Panc1 (cell line): ENCODE measurements around the gene SEPHS2. TPM values are rescaled to one million over a fixed set of nuclear protein-coding genes. Genes with fewer than 3 reads are reported as not detected.

Source experiments
- ATAC-seq: fragments of 200-7000 bp; cut with Tn5 transposase; 2 replicates; pipeline ENCODE4 v1.9.1; 2020; ENCODE audit warnings: mild to moderate bottlenecking, moderate library complexity
- BruUV-seq: library from RNA; stranded (reverse); fragments of 400-500 nt; replicated peaks from 2 replicates; lab custom pipeline; 2021; lab: Mats Ljungman, UMichigan
- CTCF ChIA-PET: fragments of 300-600 bp; sonication (Branson Sonifier 250); formaldehyde crosslinking; loops from one replicate; lab custom pipeline; 2022; ENCODE audit warnings: antibody characterized with exemption; lab: Charles Lee
- POLR2A ChIA-PET: fragments of 300-600 bp; sonication (Branson Sonifier 250); formaldehyde crosslinking; loops from one replicate; lab custom pipeline; 2022; ENCODE audit warnings: antibody characterized with exemption; lab: Charles Lee
- DNase-seq: peaks from one replicate; pipeline ENCODE4 v3.0.0-alpha.2; 2010; ENCODE audit warnings: low read depth, low spot score
- H3K27ac ChIP-seq: 2 replicates; pipeline ENCODE4 v1.5.1; 2011; ENCODE audit warnings: mild to moderate bottlenecking, low read length, inconsistent platforms
- H3K27me3 ChIP-seq: fragments of 200-500 bp; sonication (Bioruptor generic); 2 replicates; pipeline ENCODE4 v1.6.0; 2014; ENCODE audit warnings: low read length, inconsistent platforms; ENCODE audit not compliant: control insufficient read depth, insufficient read depth
- H3K36me3 ChIP-seq: fragments of 200-500 bp; sonication (Bioruptor generic); 2 replicates; pipeline ENCODE4 v1.5.1; 2014; ENCODE audit warnings: inconsistent platforms, mild to moderate bottlenecking, low read length, moderate library complexity; ENCODE audit not compliant: control insufficient read depth, insufficient read depth
- H3K4me1 ChIP-seq: 2 replicates; pipeline ENCODE4 v1.5.1; 2011; ENCODE audit warnings: inconsistent platforms, mild to moderate bottlenecking, low read length, moderate library complexity; ENCODE audit not compliant: control insufficient read depth, insufficient read depth
- H3K4me3 ChIP-seq, 2 experiments: 2 replicates each; pipeline ENCODE4 v1.5.1; 2011 to 2012; ENCODE audit warnings: low read depth in 2 of 2, low read length in 2 of 2, mild to moderate bottlenecking in 2 of 2, inconsistent platforms in 1 of 2, moderate library complexity in 1 of 2
- H3K9me3 ChIP-seq: fragments of 200-500 bp; sonication (Bioruptor generic); 2 replicates; pipeline ENCODE4 v1.5.1; 2014; ENCODE audit warnings: low read depth, mild to moderate bottlenecking, inconsistent platforms, low read length, moderate library complexity; ENCODE audit not compliant: control insufficient read depth, insufficient read depth
- CTCF ChIP-seq: fragments of 450-650 bp; IDR thresholded peaks from 2 replicates; pipeline ENCODE4 v1.5.1; 2017; ENCODE audit warnings: mild to moderate bottlenecking
- POLR2AphosphoS5 ChIP-seq: IDR thresholded peaks from 2 replicates; pipeline ENCODE4 v1.6.1; 2012; ENCODE audit warnings: mild to moderate bottlenecking, low read depth, low read length, moderate library complexity
- REST ChIP-seq, 2 experiments: IDR thresholded peaks; 2 replicates each; pipeline ENCODE4 v1.6.1; 2011 to 2012; ENCODE audit warnings: low read depth in 2 of 2, control low read depth in 1 of 2, low read length in 1 of 2, mild to moderate bottlenecking in 1 of 2, moderate library complexity in 1 of 2; ENCODE audit not compliant: insufficient read depth in 1 of 2
- SIN3A ChIP-seq: IDR thresholded peaks from 2 replicates; pipeline ENCODE4 v1.6.1; 2012; ENCODE audit warnings: low read depth, mild to moderate bottlenecking, low read length, moderate library complexity, borderline replicate concordance; ENCODE audit not compliant: insufficient read depth
- TCF7L2 ChIP-seq: IDR thresholded peaks from 2 replicates; pipeline ENCODE4 v1.6.1; 2011; ENCODE audit warnings: mild to moderate bottlenecking, low read depth, low read length, inconsistent platforms
- in situ Hi-C: cut with HindIII; loops from 2 replicates; pipeline ENCODE4 v1.10.0; 2016; ENCODE audit warnings: low sequenced_read_pairs, low pct_unique_long_range_greater_than_20kb
- intact Hi-C: fragments of 100-400 bp; cut with micrococcal nuclease; formaldehyde crosslinking; loops from one replicate; pipeline ENCODE4 v1.10.0; 2022; ENCODE audit not compliant: unreplicated experiment
- total RNA-seq: library from RNA; stranded (reverse); gene quantifications from one replicate; pipeline ENCODE4 v1.2.1, GENCODE V29; 2021; ENCODE audit not compliant: unreplicated experiment

Gene SEPHS2
- total RNA-seq, 1 experiment from 2014 or later: 68.5 TPM

GRCh38 chr16:30444231-30445148, 1.2 kb downstream of the SEPHS2 start:
- intact Hi-C loops (loop anchor here (10.0 kb wide), 1 partner anchor 80 kb away; the partner anchor contains the start of gene ZNF768), in situ Hi-C loops (no loop called here)
- no peaks in the 10 kb centered on the region for H3K9me3 ChIP-seq
- DNase-seq (no peak), ATAC-seq (no peak; the same call in 1 of the 2 replicates)
- H3K27me3 ChIP-seq: no peaks in the 10 kb centered on the region
- peak overlapping the region; percentile 86 for H3K27ac ChIP-seq
- ChIA-PET POLR2A (interaction anchor here (0.6 kb wide), 1 partner anchor 88 kb away, joined by 5 read pairs; no protein-coding TSS in a partner anchor), CTCF (interaction anchor here (0.6 kb wide), 1 partner anchor 198 kb away, joined by 5 read pairs; no protein-coding TSS in a partner anchor)
- 0 out of 2 replicates have a peak, but pooled peaks cover 5% of the 10 kb centered on the region for H3K36me3 ChIP-seq
- no TSS peak for BruUV-seq
- TF ChIP-seq TCF7L2 (no peak), SIN3A (no peak), CTCF (no peak), REST (IDR thresholded peaks at IDR 0.05; ENCODE audit: insufficient read depth in 1 of 2, low read depth in 2 of 2, low read length in 1 of 2) (no peak), POLR2AphosphoS5 (no peak)
- peaks cover 14% of the 10 kb centered on the region for H3K4me1 ChIP-seq
- H3K4me3 ChIP-seq: peak overlapping the region; percentile 74 to 82

- DNase-seq: no peak
- Histone ChIP-seq H3K36me3 (0 out of 2 replicates have a peak, but pooled peaks cover 5% of the 10 kb centered on the region), H3K4me3 (peak overlapping the region; percentile 74 to 82), H3K9me3 (no peaks in the 10 kb centered on the region), H3K27ac (peak overlapping the region; percentile 86), H3K4me1 (peaks cover 14% of the 10 kb centered on the region), H3K27me3 (no peaks in the 10 kb centered on the region)
- POLR2A ChIA-PET: no interaction called here
- CTCF ChIA-PET: no interaction called here
- intact Hi-C loops: loop anchor here (10.0 kb wide), 1 partner anchor 81 kb away; the partner anchor contains the start of gene ZNF768
- ATAC-seq: no peak
- in situ Hi-C loops: no loop called here
- BruUV-seq: no TSS peak
- TF ChIP-seq TCF7L2 (no peak), SIN3A (no peak), POLR2AphosphoS5 (no peak), CTCF (no peak), REST (IDR thresholded peaks at IDR 0.05; ENCODE audit: insufficient read depth in 1 of 2, low read depth in 2 of 2, low read length in 1 of 2) (no peak)
These were observed 2.0 kb downstream of the SEPHS2 start for GRCh38 chr16:30443631-30444030.
